HG03460 (cell line): ENCODE measurements around the gene UGT1A8.

Source experiments
- ATAC-seq: cut with Tn5 transposase; IDR thresholded peaks from one replicate; pipeline ENCODE4 v1.9.1; 2021; ENCODE audit not compliant: unreplicated experiment

UGT1A8 gene

DNA sequence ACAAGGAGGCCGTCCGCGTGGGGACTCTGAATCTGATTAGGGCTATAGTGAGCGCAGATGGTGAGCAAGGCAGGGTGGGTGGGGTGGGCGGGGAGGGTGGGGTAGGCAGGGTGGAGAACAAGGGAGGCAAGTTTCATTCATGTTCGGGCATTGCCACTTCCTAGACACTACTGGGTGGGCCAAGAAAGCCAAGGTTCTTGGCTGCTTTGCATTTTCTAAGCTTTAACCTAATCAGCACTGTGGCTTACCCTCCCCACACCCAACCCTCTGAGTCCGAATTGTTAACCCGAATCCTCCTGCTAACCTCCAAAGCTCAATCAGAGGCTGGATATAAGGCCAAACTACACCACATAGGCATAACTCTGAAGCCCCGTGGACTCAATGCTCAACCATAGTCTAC is 178.8 kb downstream of the UGT1A8 start:
- ATAC-seq = no peak

DNA sequence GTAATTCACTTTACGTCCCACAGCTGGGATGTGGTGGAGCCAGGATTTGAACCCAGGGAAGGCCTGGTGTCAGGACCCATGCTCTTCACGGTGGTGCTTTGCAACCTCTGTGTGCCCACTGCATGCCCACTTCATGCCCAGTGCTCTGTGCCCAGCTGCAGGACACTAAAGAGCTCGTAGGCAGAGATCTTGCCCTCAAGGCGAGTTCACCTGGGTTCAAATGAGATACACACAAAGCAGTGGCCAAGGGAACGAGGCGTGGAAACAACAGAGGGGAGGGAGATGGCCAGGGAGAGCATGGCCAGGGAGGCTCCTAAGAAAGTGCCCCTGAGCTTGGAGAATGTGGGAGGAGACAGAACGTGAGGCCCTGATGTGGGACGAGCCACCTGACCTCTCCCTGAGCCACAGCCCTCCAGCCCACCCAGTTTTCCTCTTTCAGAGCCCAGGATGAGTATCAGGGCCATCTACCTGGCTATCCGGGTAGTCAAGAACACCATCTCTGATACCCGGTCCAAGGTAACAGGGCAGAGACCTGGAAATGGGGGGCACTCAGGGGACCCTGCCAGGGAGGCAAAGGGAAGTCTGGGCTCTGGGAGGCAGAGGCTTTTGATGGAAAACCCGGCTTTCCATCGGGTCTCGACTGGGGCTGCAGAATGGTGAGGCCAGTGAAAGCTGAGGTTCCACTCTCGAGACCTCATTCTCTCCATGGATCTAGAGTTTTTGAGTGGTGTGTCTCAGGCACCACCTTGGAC is 181.1 kb downstream of the UGT1A8 start:
- ATAC-seq = no peak

DNA sequence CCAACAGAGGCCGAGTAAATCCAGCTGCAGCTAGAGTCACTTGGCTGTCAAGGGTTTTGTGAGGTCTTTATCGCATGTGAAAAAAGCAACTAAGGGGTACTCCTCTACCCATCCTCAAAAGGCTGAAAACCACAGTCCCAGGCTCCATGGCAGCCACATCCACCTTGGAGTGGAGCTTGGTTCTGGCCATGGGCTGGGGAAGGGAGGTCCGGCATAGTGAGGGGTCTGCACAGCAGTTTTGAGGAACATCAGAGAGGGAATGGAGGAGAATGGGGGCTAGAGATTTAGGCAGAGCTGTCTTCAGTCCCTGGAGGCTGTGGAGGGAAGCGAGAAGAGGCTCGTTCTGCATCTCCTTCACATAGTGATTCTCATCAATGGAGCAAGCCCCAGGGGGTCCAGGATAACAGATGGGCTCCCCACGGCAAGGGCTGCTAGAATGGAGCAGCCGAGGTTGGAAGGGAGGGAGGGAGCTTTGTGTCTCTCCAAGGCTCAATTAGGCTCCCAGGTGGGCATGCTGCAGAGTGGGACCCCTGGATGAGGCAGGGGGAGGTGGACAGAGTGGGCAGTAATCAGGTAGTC is 181.7 kb downstream of the UGT1A8 start:
- no peak for ATAC-seq

DNA sequence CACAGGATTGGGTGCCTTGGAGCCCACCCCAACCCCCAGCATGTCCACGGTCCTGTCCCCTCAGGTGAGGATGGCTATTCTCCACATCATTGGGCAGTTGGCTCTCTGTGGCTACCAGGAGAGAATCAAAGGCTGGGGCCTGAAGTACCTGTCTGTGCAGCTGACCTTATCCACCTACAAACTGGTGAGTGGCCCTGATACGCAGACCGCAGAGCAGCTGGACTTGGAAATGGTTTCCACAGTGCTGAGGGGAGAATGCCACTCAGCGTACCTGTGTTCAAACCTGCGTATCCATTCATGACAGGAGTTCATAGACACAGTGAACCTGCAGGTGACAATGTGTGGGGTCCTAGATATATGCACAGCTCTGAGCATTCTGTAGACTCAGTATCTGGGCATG is 182.3 kb downstream of the UGT1A8 start:
- no peak for ATAC-seq

DNA sequence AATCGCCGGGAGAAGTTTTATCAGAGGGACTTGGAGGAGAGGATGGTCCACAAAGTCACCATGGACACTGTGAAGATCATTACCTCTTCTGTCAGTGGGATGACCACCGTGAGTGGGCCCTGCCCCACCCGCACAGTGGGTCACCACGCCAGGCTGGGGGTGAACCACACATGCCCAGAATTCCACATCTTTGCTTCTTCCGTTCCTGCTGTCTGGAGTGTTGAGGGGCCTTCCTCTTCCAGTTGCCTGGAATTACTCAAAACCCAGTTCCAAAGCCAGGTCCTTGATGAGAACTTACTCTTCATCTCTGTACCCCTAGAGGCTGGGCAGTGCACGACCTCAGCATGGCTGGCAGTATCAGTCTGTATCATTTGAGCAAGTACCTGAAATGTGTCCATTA is 182.8 kb downstream of the UGT1A8 start:
- no peak for ATAC-seq

DNA sequence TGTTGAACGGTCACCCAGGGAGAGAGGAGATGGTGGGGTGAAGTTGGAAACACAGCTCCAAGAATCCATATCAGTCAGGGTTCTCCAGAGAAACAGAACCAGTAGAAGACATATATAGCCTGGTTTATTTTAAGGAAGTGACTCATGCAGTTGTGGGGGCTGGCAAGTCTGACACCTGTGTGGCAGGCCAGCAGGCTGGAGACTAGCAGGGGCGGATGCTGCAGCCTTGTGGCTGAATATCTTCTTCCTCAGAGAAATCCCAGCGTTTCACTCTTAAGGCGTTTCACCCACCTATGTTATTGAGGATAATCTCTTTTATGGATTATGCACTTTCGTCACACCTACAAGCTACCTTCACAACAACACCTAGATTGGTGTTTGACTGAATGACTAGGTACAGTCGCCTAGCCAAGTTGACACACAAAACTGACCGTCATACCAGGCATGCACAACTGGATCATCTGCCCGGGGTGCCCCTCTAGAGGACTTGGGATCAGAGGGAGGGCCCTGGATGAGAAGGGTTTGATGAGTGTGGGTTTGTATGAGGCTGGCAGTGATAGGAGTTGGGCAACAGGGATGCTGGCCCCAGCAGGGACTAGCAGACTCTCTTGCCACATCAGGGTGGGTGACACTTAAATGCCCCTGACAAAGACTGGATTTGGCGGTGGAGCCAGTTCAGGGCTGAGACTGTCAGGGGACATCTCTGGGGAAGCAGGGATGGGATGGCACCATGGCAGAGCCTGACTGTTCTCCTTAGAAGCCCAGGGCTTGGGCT is 184.1 kb downstream of the UGT1A8 start:
- no peak for ATAC-seq

DNA sequence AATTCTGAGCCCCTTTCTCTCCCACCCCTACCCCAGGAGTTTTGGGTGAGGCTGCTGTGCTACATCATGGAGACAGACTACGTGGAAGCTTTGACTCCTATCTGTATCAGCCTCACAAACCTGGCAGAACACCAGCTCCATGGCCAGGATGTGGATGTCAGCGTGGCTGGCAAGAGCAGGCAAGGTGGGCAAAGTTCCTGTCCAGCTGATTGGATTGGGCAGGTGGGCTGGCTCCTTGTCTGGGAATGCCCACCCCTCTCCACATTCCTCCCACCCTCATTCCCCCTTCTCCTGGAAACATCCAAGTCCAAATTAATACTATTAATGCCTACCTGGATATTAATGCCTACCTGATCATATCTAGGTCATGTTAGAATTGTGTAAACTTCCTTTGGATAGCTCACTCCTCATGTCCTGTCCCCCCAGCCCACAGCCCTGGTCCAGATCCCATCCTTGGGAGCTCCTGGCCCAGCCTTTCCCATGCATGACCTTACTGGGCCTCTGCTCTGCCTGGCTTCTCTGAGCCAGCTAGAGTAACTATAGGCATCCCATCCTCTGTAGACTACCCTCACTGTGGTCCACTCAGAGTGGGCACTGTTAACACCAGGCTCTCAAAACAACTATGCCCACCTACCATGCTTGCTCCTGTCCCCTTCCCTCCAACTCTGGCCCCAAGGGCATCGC is 184.8 kb downstream of the UGT1A8 start:
- ATAC-seq = no peak

DNA sequence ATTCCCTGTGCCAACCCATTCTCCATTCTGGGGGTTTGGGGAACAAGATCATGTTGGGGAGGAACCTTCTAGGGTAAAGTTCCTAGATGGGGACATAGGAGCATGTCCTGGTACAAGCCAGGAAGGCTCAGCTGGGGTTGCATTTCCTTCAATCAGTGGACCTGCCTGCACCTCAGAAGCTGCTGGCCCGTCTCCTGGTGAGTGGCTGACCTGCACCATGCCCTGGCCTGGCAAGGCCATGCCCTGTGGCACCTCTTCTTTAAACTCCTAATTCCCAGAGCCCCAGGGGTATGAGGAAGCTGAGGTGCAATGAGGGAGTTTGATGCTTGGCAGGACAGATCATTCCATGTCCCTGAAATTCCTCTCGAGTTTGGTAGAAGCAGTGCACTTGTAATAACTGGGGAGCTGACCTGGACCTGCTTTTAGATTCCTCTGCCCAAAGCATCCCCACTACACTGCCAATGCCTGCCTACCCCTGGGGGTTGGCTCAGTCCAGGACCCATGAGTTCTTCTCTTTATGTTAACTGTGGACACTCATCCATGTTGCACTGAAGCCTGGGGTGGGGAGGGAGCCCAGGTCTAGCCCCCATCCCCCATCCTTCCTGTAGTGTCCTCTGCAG is 186.0 kb downstream of the UGT1A8 start:
- ATAC-seq = no peak

DNA sequence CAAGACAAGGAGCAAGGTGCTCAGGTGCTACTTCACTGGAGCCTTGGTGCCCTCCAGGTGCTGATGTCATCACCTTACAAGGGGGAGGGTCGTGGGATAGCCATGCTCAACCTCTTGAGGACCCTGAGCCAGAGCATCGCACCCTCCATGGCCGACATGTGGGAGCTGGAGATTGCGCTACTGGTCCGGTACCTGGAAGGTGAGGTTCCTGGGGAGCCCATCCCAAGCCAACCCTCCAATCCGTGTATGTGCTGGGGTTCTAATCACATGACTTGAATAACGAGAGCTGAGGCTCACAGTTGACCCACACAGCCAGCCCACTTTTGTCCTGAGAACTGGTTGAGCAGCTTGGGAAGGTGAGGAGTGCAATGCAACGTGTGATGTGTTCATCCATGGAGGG is 186.6 kb downstream of the UGT1A8 start:
- ATAC-seq = no peak

DNA sequence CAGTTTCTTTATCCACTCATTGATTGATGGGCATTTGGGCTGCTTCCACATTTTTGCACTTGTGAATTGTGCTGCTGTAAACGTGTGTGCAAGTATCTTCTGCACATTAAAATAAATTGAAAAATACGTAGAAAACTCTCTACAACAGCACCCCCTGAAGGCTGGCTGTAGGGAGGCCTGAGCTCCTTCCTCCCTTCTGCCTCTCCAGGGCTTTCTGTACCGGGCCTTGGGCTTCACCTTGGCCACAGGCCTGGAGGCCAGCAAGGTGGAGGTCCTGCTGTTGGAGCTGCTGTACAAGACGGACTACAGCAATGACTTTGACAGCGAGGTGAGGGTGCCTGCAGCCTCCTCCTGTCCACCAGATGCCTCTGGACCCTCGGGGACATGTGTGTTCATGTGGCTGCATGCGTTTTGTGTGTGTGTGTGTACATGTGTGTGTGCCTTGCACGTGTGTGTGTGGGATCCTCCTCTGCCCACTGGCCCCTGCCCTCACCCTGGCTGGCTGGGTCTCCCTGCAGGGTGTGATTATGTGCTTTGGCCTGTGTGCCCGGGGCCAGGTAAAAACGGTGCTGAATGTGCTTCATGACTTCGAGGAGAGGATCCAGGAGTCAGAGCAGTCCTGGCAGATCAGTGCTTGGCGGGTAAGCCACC is 189.9 kb downstream of the UGT1A8 start:
- ATAC-seq = no peak

DNA sequence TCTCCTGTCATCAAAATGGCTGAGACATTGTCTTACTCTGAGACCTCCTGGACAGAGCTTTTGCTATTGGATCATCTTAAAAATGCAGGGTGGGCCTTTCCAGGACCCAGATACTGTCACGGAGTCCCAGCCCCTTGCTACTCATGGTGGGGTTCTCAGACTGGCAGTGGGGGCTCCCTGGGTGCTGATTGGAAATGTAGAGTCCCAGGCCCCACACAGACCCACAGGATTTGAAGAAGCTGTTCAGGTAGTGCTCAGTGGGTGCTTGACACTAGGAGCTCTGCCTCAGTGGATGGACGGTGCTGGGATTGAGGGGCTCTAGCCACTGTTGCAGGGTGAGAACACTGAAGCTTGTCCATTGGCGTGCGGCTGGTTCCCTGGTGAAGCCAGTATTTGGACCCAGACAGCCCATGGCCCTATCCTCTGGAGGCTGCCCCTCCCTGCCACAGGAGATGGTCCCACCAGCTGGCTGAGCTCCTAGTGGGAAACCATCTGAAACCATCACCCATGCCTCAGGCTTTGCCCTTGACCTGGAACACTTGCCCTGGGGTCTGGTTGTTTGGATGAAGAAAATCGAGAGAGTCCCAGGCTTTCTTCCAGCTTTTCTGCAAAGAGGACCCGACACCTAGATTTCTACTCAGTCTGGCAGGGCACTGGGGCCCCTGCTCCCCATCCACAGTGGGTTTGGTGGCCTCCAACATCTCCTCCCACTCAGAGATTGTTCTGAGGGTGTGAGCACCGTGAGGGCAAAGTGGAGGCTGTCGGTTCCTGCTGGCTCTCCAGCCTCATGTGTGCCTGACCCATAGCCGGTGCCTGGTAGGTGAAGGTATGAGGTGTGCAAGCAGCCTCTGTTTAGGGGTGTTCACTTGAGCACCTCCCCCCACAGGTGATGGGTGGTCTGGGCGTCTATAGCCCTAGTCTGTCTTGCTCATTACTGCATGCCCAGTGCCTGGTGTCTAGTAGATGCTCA is 190.8 kb downstream of the UGT1A8 start:
- ATAC-seq = no peak

DNA sequence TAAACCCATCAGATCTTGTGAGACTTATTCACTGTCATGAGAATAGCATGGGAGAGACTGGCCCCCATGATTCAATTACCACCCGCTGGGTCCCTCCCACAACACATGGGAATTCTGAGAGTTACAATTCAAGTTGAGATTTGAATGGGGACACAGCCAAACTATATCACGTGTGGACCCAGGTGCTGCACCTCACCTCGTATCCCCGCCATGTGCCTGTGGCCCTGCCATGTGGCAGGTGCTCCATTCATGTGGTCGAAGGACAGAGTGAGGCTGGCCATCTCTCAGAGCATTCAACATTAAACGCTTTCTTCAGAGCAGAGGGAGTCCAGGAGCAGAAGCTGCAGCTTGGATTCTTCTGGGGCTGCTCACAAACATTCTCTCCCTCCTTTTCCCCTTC is 193.0 kb downstream of the UGT1A8 start:
- ATAC-seq = no peak

DNA sequence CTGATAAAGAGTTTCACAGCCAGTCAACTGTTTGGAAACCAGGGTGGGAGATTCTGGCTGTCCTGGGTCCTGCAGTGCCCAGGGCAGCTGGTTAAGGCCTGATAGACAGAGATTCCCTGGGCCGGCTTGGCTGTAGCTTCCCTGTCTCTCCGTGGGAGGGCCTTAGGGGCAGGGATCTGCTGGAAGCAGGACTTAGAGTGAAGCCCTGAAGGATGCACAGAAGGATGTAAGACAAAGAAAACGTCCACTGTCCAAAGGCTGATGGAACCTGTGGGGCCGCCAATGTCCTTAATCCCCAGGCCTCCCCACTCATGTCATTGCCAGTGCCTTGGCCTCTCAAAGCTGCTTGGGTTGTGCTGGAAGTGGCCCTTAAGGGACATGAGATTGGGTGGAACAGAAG is 193.7 kb downstream of the UGT1A8 start:
- ATAC-seq = no peak

DNA sequence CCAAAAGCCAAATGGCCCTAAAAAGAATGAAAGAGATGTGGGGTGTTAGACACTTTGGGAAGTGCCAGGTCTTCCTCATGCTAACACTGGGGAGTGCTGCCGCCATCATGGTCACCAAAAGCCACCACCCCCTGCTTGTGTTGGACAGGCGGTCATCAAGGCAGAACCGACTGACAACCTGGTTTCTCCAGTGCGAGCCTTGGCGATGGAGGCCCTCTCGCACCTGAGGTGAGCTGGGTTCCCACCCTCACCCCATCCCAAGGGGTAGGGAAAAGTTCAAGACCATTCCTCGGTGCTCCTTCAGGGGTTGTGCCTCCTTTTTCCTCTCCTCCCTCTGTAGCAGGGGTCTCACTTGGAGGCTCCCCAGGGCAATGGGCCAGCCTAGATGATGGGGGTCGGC is 194.3 kb downstream of the UGT1A8 start:
- ATAC-seq = no peak

DNA sequence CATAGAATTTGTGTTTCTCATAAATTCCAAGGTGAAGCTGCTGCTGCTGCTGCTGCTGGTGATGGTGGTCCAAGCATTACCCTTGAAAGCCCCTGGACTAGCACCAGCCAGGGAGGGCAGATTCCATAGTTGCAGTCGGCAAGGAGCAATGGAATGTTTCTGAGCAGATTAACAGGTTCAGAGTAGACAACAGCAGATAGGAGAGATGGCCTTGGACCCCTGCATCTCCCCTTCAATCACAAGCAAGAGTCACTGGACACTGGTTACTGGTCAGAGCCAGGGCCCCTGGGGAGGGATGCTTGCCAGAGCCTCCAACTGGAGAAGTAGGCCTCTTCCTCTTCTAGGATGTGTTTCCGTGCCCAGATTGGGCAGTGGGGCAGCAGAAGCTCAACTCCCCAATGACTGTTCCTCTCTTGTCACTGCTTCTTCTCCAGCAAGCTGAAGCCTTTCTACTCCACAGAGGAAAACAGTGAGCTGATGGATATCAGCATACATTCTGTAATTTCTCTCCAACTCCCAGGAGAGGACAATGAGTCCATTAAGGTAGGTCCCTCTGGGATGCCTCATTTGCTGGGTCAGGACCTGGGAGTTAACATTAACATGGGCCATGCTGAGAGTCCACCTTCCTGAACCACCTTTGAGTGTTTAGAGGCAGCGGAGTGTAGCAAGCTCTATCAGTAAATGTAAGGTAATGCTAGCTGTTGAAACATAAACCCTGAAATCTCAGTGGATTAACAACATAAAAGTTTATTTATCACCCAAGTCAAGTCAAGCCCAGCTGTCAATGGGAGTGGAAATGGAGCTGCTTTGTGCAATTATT is 196.0 kb downstream of the UGT1A8 start:
- no peak for ATAC-seq

DNA sequence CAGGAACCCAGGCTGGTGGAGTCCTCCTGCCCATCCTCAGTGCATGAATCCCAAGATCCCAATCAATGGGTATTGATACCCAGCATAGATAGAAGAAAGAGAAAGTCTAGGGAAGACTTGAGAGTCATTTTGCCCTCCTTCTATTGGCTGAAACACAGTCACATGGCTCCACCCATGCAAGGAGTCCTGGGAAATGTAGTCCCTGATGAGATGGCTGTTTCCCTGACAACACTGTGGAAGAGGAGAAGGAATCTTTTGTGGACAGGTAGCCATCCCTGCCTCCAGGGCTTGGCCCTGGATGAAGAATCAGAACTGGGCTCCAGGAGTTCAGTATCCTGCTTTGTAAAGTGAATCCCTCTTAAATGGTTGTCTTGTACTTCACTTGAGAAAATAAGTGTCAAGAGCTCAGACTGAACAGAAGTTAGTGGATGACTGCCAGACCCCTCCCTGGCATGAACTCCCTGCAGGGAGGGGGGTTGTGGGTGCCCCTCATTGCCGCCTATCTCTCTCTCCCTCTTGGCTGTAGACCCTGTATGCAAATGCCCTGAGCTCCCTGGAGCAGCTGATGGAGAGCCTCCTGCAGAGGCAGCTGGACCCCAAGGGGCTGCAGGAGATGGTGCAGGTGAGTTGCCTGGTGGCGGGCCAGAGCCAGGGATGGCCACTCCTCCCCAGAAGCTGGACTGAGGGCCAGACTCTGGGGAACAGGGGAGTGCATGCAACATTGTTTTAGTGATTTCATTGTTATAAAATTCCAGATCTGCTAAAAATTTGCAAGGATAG is 196.8 kb downstream of the UGT1A8 start:
- no peak for ATAC-seq

DNA sequence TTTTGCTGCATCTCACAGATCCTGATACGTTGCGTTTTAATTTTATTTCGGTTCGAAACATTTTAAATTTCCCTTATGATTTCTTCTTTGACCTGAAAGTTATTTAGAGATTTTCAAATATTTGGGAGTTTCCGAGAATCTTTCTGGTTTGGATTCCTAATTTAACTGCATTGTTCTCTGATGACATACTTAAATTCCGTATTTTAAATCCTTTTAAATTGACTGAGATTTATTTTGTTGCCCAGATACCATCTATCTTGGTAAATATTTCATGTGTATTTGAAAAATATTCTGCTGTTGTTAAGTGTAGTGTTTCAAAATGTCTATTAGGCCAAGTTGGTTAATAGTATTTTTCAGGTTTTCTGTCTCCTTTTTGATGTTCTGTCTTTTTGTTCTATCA is 198.4 kb downstream of the UGT1A8 start:
- no peak for ATAC-seq

DNA sequence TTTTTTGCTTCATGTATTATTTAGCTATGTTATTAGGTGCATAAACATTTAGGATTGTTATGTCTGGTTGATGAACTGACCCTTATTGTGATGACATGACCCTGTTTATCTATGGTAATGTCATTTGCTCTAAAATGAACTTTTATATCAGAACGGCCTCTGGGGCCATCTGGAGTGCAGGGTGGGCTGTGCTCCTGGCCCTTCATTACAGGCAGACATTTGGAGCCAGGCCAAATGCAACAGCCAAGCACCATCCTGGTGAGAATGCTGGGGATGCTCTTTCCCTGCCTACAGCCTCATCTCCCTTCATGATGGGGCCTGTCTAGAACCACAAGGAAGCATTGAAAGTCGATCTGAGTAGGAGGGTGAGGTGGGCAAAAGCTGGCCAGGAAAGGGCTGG is 198.9 kb downstream of the UGT1A8 start:
- no peak for ATAC-seq
